IPS-NIHi7 (cell line): ENCODE measurements around the gene IBTK.
"Not testable (repeated sequence)": the region's sequence is repeated elsewhere in the genome, so short reads cannot be mapped to it uniquely, and the experiment has no call there.

Experiments
- DNase-seq: peaks from one replicate; pipeline ENCODE4 v3.0.0; 2012; ENCODE audit warnings: mixed read lengths; ENCODE audit errors: extremely low spot score

Gene IBTK

GRCh38 chr6:82178759-82179112, 68.8 kb downstream of the IBTK start:
- DNase-seq, result no peak

GRCh38 chr6:82178077-82178758, 69.3 kb downstream of the IBTK start:
- DNase-seq, result no peak

GRCh38 chr6:82176616-82177015, 70.9 kb downstream of the IBTK start:
- DNase-seq, result no peak

- DNase-seq, result no peak
Observed at GRCh38 chr6:82172594-82172993, 75.0 kb downstream of the IBTK start.

- no peak for DNase-seq
Observed at GRCh38 chr6:82169138-82169876, 78.2 kb downstream of the IBTK start.

- DNase-seq, result no peak
Observed at GRCh38 chr6:82166493-82166892, 81.1 kb downstream of the IBTK start.

- no peak for DNase-seq
Observed at GRCh38 chr6:82160255-82160990, 87.1 kb downstream of the IBTK start.

GRCh38 chr6:82152786-82153185, 94.8 kb downstream of the IBTK start:
- DNase-seq, result not testable (repeated sequence)

GRCh38 chr6:82151147-82151546, 96.4 kb downstream of the IBTK start:
- DNase-seq, result not testable (repeated sequence)

GRCh38 chr6:82145926-82146452, 101.6 kb downstream of the IBTK start:
- DNase-seq, result no peak

GRCh38 chr6:82144852-82145340, 102.6 kb downstream of the IBTK start:
- peak; percentile 52 for DNase-seq

GRCh38 chr6:82144007-82144851, 103.3 kb downstream of the IBTK start:
- no peak for DNase-seq

- no peak for DNase-seq
Observed at GRCh38 chr6:82143041-82143481, 104.5 kb downstream of the IBTK start.

- DNase-seq, result no peak
Observed at GRCh38 chr6:82142524-82142923, 105.0 kb downstream of the IBTK start.

GRCh38 chr6:82138075-82138791, 109.3 kb downstream of the IBTK start:
- no peak for DNase-seq

GRCh38 chr6:82131441-82131840, 116.1 kb downstream of the IBTK start:
- no peak for DNase-seq

GRCh38 chr6:82129797-82130196, 117.7 kb downstream of the IBTK start:
- no peak for DNase-seq

- DNase-seq, result not testable (repeated sequence)
Observed at GRCh38 chr6:82128973-82129372, 118.6 kb downstream of the IBTK start.

- DNase-seq, result no peak
Observed at GRCh38 chr6:82123632-82124031, 123.9 kb downstream of the IBTK start.
